CD4-positive, alpha-beta T cell treated with Interleukin-1 beta for 1 hour (primary cell): ENCODE results near the gene ATAD3C.
"Not testable (repeated sequence)": the region's sequence is repeated elsewhere in the genome, so short reads cannot be mapped to it uniquely, and the experiment has no call there.

Source experiments
- DNase-seq, 2 donors: peaks; one replicate each; pipeline ENCODE4 v3.0.0-alpha.2; 2020 to 2022

The ATAD3C gene, protein sequence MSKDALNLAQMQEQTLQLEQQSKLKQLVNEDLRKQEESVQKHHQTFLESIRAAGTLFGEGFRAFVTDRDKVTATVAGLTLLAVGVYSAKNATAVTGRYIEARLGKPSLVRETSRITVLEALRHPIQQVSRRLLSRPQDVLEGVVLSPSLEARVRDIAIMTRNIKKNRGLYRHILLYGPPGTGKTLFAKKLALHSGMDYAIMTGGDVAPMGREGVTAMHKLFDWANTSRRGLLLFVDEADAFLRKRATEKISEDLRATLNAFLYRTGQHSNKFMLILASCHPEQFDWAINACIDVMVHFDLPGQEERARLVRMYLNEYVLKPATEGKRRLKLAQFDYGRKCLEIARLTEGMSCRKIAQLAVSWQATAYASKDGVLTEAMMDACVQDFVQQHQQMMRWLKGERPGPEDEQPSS

DNA sequence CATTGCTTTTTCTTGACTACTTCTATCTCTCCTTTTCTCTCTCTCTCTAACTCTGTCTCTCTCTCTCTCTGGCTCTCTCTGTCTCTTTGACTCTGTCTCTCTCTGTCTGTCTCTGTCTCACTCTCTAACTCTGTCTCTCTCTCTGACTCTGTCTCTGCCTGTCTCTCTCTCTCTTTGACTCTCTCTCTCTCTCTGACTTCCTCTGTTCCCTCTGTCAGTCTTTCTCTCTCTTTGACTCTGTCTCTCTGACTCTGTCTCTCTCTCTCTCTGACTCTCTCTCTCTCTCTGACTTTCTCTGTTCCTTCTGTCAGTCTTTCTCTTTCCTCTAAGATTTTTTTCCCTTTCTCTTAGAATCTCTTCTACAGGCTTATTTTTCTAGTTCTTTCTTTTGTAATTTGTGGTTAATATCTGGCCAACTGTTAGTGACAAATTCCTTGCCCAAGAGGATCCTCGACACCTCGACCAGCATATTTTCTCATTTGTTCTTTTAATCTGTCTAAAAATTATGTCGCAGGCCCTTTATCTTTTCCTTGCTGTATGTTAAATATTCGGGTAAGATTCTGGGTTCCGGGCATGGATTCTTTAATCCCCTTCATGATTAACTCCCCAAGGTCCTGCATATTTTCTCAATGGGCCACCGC, at the start of gene ATAD3C:
TSS of gene ATAD3C (plus strand) at position 591 of the 641 bp plus-strand sequence. CDS start 995 bp downstream, outside the sequence.
- DNase-seq: no peak

DNA sequence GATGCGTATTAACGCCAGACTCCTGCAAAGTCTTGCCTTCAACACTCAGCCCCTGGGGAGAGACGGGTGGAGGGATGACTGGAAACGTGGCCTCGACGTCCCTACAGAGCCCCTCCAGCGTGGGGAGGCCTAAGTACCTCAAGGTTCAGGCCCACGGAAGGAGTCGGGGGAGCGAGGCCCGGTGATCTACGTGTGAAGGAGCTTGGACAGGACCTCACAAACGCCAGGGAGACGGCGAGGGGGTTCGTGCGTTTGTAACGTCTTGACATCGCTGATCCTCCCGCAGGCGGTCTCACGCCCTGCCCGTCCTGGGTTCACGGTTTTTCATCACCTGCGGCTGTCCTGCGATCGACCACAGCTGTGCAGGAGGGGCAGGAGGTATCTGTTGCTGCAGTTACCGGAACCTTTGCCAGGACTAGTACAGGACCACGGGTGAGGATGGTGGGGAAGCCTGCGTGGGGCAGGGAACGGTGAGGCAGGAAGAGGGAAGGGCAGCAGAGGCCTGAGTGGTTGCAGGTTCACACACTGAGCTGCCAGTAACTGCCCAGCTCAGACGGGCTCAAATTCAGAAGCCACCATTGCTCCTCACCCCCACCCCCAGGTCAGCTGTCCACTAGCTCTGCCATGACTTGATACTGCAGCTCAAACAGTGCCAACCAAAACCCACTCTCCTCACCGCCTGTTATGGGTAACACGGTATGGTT, 49.5 kb upstream of the ATAD3C start:
- DNase-seq: no peak

DNA sequence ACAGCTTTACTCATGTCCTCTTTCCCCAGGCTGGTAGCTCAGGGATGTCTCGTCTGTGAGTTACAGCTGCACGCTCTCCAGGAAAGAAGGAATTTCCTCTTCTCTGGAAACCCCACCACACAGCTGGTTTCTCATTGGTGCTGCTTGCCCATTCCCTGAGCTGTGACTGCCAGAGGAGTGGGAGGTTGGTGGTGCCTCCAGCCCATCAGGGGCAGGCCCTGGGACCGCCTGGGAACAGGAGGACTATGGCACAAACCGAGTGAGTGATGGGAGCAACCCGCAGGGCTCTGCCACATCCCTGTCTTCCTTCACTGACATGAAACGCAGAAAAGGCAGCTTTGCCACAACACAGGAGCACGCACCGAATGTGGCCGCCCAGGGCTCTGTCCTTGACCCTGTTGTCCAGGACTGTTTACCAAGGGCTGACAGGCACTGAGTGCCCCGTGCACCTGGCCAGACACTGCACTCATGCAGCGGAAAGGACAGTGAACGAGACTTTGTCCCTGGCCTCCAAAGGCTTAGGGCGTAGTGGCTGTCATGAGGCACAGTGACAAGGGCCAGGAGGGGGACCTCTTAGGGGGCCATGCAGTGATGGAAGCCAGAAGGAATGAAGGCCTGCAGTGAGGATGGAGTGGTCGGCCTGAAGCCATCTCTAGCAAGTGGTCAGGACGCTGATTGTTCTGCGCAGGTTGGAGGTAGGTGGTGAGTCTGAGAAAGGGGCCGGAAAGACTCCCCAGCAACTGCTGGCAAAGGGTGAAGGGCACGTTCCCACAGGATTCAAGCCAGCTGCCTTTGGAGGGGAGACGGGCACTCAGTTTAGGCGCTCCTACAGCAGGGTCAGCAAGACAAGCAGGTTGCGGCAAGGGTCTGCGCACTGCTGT, 48.7 kb upstream of the ATAD3C start:
- DNase-seq: no peak

DNA sequence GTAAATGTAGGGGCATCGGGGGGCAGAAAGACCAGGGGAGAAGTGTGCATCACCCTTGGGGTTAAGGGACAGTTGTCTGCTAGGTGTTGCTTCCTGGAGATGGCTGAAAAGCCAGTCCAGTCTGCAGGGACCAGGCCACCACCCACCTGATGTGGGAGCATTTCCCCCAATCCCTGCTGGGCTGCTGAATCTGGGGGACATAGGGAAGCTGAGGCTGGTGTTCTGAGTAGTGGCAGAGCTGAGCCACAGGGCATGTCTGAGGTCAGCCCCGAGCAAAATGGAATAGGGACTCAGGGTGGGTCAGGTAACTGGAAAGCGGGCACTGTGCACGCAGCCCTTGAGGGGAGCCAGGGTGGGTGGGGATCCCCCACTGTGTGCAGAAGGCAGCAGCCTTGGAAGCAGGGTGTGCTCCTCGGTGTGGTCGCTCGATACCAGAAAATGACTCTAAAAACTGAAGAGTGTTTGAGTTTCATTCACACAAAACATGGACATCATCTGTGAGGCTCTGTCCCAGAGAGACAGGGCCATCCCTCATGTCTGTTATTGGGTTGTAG, 48.0 kb upstream of the ATAD3C start:
- no peak for DNase-seq

DNA sequence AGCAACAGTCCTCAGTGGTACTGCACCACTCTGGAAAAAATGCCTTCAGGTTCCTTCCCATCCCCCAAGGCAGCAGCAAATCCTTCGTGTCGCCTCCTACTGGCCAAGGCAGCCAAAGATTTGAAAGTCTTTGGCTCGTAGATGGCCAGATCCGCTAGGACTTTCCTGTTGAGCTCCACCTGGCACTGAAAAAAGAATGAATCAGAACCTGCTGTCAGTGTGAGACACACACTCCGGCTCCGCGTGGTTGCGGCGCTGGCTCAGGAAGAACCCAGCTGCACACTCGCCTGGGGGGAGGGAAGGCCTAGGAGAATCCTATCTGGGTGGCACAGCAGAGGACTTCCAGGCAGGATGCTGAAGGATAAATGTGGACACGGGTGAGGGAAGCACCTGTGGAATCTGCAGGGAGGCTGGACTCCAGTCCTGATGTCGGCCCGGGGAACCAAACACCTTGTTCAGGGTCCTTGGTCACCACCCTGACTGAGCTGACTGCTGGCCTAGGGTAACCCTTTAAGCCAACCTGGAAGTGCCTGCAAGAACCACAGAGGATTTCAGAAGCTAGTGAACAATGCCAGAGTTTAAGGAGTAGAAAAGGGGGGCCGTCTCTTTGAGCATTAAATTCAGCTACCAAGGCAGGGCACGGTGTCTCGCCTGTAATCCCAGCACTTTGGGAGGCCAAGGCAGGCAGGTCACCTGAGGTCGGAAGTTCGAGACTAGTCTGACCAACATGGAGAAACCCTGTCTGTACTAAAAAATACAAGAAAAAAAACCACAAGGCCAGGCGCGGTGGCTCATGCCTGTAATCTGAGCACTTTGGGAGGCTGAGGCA, 47.2 kb upstream of the ATAD3C start:
- DNase-seq: peak; percentile 15 to 36

DNA sequence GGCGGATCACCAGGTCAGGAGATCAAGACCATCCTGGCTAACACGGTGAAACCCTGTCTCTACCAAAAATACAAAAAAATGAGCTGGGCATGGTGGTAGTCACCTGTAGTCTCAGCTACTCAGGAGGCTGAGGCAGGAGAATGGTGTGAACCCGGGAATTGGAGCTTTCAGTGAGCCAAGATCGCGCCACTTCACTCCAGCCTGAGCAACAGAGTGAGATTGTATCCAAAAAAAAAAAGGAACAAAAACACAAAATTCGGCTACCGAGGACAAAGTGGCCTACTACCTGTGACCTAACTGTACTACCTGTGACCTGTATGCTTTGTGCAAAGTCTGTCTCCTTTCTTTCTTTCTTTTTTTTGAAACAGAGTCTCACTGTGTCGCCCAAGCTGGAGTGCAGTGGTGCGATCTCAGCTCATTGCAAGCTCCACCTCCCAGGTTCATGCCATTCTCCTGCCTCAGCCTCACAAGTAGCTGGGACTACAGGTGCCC, 46.5 kb upstream of the ATAD3C start:
- DNase-seq: not testable (repeated sequence)

DNA sequence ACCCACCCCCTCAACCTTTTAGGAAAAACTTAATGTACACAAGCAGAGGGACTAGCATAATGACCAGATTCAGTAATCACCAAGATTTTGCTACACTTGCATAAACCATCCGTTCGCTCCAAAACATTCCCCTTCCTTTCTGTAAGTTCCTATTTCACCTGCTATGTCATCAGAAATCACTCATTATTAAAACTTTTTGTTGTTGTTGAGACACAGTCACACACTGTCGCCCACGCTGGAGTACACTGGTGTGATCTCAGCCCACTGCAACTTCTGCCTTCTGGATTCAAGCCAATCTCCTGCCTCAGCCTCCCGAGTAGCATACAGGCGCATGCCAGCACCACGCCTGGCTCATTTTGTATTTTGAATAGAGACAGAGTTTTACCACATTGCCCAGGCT, 45.8 kb upstream of the ATAD3C start:
- no peak for DNase-seq

DNA sequence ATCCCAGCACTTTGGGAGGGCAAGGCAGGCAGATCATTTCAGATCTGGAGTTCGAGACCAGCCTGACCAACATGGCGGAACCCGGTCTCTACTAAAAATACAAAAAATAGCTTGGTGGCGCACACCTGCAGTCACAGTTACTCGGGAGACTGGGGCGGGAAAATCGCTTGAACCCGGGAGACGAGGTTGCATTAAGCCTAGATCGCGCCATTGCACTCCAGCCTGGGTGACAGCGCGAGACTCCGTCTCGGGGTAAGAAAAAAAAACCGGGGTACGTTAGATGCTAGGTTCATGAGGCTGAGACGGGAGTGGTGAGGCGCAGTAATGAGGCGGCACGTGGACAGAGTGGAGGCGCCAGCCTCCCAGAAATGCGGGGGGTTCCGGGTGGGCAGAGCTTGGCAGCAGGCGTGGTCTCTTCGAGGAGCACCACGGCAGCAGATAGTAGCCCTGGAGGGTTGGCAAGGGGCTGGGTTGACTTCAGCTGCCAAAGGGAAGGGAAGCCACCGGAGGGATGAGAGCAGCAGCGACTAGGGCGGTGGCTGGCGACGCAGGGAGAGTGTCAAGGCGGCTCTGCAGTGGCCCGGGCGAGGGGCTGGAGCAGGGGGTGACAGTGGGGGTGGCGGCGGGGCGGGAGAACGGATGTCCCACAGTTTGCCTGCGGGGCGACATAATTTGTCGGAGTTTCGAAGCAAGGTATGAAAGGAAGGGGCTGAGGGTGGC, 43.2 kb upstream of the ATAD3C start:
- no peak for DNase-seq

DNA sequence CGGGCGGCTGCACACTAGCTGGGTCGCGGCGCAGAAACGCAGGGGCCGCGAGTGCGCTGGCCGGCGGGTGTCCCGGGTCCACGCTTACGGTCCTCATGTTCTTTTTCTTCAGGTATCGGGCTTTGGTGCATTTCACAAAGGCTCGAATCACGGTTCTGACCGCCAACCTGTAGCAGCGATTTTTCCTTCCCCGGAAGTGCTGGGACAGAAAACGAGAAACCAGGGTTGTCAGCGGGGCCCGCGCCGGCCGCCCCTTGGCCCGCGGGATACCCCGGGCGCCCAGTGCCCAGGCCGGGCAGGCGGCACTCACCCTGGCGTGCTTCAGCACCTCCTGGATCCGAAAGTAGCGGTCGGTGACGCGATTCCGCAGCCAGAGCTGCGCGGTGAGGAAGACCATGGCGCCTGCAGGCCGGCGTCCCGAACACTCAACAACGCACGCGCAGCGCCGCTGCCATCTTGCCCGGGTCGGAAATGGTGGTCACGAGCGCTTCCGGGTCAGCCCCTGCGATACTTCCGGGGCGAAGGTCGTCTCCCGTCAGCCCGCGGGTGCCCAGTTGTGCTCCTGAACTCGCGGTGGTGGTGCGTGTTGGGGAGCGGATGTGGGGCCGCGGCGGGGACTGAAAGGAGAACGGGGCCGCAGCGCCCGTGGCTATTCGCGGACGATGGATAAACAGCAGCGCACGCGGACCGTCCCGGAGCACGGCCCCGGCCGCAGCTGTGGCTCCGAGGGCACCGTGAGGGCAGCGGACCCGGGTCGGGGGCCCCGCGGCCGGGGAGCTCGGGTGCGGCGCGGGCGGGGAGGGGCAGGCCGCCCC, 42.5 kb upstream of the ATAD3C start, which contains the start of gene MRPL20:
TSS of gene MRPL20 (minus strand) at position 473 of the 815 bp plus-strand sequence. CDS start at position 397, 76 bp downstream.
- DNase-seq: peak; percentile 95 to 96

DNA sequence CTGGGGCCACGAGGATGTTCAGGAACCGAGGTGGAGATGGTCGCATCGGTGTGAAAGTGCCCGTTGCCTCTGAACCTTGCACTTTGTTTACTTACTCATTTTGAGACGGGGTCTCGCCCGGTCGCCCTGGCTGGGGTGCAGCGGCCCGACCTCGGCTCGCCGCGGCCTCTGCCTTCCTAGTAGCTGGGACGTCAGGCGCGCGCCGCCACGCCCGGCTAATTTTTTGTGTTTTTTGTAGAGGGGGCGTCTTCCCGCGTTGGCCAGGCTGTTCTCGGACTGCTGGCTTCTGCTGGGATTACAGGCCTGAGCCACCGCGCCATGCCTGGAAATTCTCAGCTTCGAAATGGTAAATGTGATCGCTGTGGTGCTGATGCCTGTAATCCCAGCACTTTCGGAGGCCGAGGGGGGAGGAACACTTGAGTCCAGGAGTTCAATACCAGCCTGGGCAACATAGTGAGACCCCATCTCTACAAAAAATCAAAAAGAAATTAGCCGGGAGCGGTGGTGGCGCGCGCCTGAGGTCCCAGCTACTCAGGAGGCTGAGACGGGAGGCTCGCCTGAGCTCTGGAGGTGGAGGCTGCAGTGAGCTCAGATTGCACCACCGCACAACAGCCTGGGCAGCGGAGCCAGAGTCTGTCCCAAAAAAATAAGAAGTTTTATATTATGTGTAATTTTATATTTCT, 41.7 kb upstream of the ATAD3C start:
- peak; percentile 25 for DNase-seq

DNA sequence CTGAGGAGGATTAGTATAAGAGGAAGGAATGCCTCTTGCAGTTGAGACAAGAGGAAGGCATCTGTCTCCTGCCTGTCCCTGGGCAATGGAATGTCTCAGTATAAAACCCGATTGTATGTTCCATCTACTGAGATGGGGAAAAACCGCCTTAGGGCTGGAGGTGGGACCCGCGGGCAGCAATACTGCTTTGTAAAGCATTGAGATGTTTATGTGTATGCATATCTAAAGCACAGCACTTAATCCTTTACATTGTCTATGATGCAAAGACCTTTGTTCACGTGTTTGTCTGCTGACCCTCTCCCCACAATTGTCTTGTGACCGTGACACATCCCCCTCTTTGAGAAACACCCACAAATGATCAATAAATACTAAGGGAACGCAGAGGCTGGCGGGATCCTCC, 39.3 kb upstream of the ATAD3C start:
- not testable (repeated sequence) for DNase-seq

DNA sequence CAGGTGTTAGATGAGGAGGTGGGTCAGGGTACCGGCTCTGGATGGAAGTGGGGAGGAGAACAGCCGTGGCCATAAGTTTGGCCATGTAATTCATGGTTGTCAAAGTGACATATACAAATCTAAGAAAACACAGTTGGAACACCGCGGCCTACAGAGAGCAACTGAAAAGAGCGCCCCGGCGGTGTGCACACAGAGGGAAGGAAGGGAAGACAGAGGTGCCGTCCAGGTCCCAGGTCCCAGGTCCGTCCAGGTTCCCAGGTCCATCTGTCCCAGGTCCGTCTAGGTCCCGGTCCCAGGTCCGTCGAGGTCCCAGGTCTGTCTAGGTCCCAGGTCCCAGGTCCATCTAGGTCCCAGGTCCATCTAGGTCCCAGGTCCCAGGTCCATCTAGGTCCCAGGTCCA, 37.9 kb upstream of the ATAD3C start:
- no peak for DNase-seq

DNA sequence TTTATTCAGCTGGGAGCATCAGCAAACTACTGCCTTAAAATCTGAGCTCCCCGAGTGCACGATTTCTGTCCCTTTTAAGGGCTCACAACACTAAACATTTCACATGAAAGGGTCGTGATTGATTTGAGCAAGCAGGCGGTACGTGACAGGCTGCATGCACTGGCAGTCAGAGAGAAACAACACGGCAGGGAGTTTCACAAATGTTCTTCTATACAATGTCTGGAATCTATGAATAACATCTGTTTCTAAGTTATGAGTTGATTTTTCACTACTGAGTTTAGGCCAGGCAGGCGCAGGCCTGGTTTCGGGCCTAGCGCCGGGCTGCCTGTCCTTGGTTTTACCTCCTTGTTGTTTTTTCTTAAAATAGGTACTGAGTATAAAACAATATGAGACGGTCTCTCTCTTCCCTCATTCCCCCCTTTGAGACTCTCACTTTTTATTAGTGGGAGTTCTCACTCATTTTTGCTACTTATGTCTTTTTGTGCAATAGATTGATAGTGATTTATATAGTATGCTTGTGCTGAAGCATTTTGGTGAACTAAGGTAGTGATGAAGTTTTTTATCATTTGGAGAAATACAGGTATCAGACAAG, 37.1 kb upstream of the ATAD3C start:
- DNase-seq: not testable (repeated sequence)

DNA sequence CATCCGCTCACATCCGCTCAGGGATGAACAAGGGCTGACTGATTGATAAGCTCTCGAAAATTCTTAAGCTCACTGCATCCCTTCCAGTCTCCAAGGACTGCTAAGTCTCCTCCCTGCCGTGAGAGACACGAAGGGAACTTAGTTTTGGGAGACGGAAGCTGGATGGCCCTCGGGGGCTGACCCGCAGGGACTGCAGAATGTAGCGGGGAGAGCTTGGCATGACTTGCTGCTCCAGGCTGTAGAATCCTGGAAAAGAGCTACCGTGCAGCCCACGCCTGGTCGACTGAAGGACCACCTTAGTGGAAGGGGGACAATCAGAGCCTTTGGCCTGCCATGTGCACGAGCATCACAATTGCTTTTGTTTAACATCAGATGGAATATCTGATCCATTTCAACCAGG, 33.7 kb upstream of the ATAD3C start:
- no peak for DNase-seq

DNA sequence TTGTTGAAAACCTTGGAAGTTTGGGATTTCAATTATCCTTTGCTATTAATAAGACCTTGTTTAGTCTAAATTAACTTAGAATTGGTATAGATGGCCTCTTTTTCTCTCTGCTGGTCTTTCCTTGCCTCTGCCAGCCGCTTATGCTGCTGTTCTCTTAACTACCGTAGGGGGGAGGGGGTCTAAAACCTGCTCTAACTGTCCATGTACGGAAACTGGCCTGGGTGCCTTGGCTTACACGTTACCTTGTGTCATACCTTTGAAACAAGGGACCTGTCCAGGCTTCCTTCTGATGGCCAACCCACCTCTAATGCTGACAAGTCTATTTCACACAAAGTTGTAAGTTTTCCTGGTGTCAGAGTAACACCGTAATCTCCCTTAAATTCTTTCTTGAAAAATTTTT, 32.1 kb upstream of the ATAD3C start:
- not testable (repeated sequence) for DNase-seq

DNA sequence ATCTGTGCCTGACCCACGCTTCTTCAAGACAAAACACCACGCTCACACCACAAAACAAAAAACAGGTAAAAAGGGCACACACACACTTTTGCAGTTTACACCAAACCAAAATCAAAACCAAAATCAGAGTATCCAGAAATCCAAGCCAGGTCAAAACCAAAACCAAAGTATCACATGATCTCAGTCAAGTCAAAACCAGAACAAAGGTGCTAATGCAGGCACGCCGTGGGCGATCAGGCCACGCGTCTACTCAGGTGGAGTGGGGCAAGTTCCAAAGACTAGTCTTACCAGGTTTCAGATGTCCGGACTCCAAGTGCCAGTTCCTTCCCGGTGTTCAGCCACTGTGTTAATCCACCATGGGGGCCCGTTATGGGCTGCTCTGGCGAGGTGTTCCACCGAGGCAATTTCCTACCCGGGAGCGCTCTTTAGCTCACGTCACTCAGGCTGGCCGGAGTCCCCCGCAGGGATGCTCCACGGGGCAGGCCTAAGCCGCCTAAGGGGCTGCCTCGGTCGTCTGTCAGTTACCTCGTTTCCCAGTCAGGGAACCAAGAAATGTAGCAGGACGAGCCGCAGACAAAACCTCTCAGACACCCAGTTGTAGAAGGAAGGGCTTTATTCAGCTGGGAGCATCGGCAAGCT, 31.5 kb upstream of the ATAD3C start:
- not testable (repeated sequence) for DNase-seq

DNA sequence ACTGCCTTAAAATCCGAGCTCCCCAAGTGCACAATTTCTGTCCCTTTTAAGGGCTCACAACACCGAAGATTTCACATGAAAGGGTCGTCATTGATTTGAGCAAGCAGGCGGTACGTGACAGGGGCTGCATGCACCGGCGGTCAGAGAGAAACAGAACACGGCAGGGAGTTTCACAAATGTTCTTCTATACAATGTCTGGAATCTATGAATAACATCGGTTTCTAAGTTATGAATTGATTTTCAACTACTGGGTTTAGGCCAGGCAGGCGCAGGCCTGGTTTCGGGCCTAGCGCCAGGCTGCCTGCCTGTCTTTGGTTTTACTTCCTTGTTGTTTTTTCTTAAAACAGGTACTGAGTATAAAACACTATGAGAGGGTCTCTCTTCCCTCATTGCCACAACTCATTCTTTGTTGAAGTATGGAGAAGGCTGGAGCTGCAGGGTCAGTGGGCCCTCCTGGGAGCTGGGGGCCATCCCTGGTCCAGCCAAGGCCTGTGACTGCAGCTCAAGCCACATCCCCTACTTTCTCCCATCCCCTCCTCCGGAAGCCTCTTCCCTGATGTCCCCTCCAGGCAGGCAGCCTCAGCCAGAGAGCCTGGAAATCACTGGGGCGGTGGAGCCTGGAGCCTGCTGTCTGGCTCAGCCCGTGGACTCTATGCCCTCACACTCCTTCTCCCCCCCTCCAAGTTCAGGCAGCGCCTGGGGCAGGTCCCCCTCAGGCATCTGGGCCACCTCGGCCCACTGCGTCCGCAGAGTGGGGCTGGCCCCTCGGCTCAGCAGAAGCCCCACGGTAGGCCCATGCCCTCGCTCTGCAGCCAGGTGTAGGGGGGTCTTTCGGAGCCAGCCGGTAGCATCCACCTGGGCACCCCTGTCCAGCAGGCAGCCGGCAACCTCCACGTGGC, 30.8 kb upstream of the ATAD3C start:
- DNase-seq: no peak
